Measurements from ENCODE around the gene UGT1A6. TPM values are rescaled to one million over a fixed set of nuclear protein-coding genes. Genes with fewer than 3 reads are reported as not detected.

Gene UGT1A6
- total RNA-seq, 1 experiment from 2014 or later, result not detected

- ChIA-PET CTCF (no interaction called here), POLR2A (ENCODE audit: low non-redundant PET) (no interaction called here)
- H3K36me3 ChIP-seq (ENCODE audit: insufficient read depth, low read length, poor library complexity, severe bottlenecking), result no peaks in the 10 kb centered on the region
- intact Hi-C loops (cut with micrococcal nuclease; ENCODE audit: unreplicated experiment), result no loop called here
- DNase-seq (ENCODE audit: low spot score), result peak; percentile 62
- H3K27me3 ChIP-seq (replicated peaks; ENCODE audit: insufficient read depth, low read depth, low read length, poor library complexity), result no peaks in the 10 kb centered on the region
- peaks cover 5% of the 10 kb centered on the region for H3K9me3 ChIP-seq (ENCODE audit: low read depth, low read length, poor library complexity, severe bottlenecking)
- BruUV-seq (replicated peaks), result no TSS peak
- peaks cover 16% of the 10 kb centered on the region for H3K4me1 ChIP-seq (ENCODE audit: insufficient read depth, low read length, poor library complexity, severe bottlenecking)
- no peak overlapping the region for H3K27ac ChIP-seq (ENCODE audit: low read depth, low read length, poor library complexity, severe bottlenecking)
- no peak for TF ChIP-seq EZH2 (IDR thresholded peaks at IDR 0.05; ENCODE audit: borderline replicate concordance, low read depth, low read length, poor library complexity, severe bottlenecking)
- TF ChIP-seq, protein P1, sequence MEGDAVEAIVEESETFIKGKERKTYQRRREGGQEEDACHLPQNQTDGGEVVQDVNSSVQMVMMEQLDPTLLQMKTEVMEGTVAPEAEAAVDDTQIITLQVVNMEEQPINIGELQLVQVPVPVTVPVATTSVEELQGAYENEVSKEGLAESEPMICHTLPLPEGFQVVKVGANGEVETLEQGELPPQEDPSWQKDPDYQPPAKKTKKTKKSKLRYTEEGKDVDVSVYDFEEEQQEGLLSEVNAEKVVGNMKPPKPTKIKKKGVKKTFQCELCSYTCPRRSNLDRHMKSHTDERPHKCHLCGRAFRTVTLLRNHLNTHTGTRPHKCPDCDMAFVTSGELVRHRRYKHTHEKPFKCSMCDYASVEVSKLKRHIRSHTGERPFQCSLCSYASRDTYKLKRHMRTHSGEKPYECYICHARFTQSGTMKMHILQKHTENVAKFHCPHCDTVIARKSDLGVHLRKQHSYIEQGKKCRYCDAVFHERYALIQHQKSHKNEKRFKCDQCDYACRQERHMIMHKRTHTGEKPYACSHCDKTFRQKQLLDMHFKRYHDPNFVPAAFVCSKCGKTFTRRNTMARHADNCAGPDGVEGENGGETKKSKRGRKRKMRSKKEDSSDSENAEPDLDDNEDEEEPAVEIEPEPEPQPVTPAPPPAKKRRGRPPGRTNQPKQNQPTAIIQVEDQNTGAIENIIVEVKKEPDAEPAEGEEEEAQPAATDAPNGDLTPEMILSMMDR (conservative IDR thresholded peaks at IDR 0.05; ENCODE audit: low read depth, low read length), result no peak
- no peak overlapping the region for H3K4me3 ChIP-seq (ENCODE audit: low read depth, low read length, poor library complexity, severe bottlenecking)
Observed at GRCh38 chr2:233707940-233708644, 15.4 kb downstream of the UGT1A6 start.

- TF ChIP-seq, protein P1 (conservative IDR thresholded peaks at IDR 0.05; ENCODE audit: low read depth, low read length), result no peak
- no peak for TF ChIP-seq EZH2 (IDR thresholded peaks at IDR 0.05; ENCODE audit: borderline replicate concordance, low read depth, low read length, poor library complexity, severe bottlenecking)
- DNase-seq (ENCODE audit: low spot score), result peak; percentile 25
- intact Hi-C loops (cut with micrococcal nuclease; ENCODE audit: unreplicated experiment), result no loop called here
- H3K4me3 ChIP-seq (ENCODE audit: low read depth, low read length, poor library complexity, severe bottlenecking), result no peak overlapping the region
- no TSS peak for BruUV-seq (replicated peaks)
- H3K9me3 ChIP-seq (ENCODE audit: low read depth, low read length, poor library complexity, severe bottlenecking), result no peaks in the 10 kb centered on the region
- ChIA-PET CTCF (no interaction called here), POLR2A (ENCODE audit: low non-redundant PET) (no interaction called here)
- H3K36me3 ChIP-seq (ENCODE audit: insufficient read depth, low read length, poor library complexity, severe bottlenecking), result no peaks in the 10 kb centered on the region
- H3K4me1 ChIP-seq (ENCODE audit: insufficient read depth, low read length, poor library complexity, severe bottlenecking), result peaks cover 16% of the 10 kb centered on the region
- no peak overlapping the region for H3K27ac ChIP-seq (ENCODE audit: low read depth, low read length, poor library complexity, severe bottlenecking)
- H3K27me3 ChIP-seq (replicated peaks; ENCODE audit: insufficient read depth, low read depth, low read length, poor library complexity), result no peaks in the 10 kb centered on the region
Observed at GRCh38 chr2:233708942-233709341, 16.3 kb downstream of the UGT1A6 start.

DNA sequence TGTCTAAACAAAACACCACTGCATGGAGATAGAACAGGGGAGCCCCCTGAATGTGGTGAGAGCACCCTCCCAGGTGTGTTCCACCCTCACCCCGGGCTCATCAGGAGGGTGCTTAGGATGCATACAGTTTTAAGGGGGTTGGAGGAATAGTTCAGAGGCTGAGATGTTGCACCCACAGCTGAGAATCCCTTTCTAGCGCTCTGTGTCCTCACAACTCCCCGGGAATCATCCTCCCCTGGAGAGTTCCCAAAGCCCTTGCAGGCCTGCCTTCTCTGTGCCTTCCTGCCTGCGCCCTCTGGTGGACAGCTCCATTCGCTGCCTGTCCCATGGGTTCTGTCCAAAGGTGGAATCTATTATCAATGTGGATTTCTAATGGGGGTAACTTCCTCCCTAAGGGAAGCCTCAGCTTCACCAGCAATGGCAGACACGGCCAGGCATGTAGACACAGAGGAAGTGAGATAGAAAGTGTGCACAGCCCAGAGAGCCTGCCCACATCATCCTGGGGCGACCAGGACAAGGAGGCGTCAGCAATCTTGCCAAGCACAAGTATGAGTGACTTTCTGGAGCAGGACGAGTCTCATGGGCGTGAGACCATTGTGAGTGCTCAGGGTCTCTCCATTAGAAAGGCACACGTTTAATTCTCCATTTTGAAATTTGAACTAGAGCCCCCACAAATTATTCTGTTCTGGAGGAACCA is 18.8 kb downstream of the UGT1A6 start:
- no peaks in the 10 kb centered on the region for H3K9me3 ChIP-seq (ENCODE audit: low read depth, low read length, poor library complexity, severe bottlenecking)
- H3K27ac ChIP-seq (ENCODE audit: low read depth, low read length, poor library complexity, severe bottlenecking), result no peak overlapping the region
- BruUV-seq (replicated peaks), result no TSS peak
- peaks cover 16% of the 10 kb centered on the region for H3K4me1 ChIP-seq (ENCODE audit: insufficient read depth, low read length, poor library complexity, severe bottlenecking)
- TF ChIP-seq, protein P1 (conservative IDR thresholded peaks at IDR 0.05; ENCODE audit: low read depth, low read length), result peak; percentile 98
- TF ChIP-seq EZH2 (IDR thresholded peaks at IDR 0.05; ENCODE audit: borderline replicate concordance, low read depth, low read length, poor library complexity, severe bottlenecking), result no peak
- intact Hi-C loops (cut with micrococcal nuclease; ENCODE audit: unreplicated experiment), result loop anchor here (1.0 kb wide), 1 partner anchor 262 kb away; no protein-coding TSS in a partner anchor
- no peaks in the 10 kb centered on the region for H3K27me3 ChIP-seq (replicated peaks; ENCODE audit: insufficient read depth, low read depth, low read length, poor library complexity)
- H3K36me3 ChIP-seq (ENCODE audit: insufficient read depth, low read length, poor library complexity, severe bottlenecking), result no peaks in the 10 kb centered on the region
- peak; percentile 90 for DNase-seq (ENCODE audit: low spot score)
- CTCF ChIA-PET, result interaction anchor here (1.1 kb wide), 1 partner anchor 262 kb away, joined by 4 read pairs; no protein-coding TSS in a partner anchor
- H3K4me3 ChIP-seq (ENCODE audit: low read depth, low read length, poor library complexity, severe bottlenecking), result no peak overlapping the region
- POLR2A ChIA-PET (ENCODE audit: low non-redundant PET), result no interaction called here

Data from A673 (cell line).